DND-41 (cell line): ENCODE measurements around the gene CCL4.

Experiments used
- EZH2 ChIP-seq: IDR thresholded peaks from 3 replicates; pipeline ENCODE4 v1.6.1; 2012; ENCODE audit warnings: borderline replicate concordance, low read depth, mild to moderate bottlenecking, moderate library complexity, low read length, inconsistent platforms; ENCODE audit not compliant: severe bottlenecking
- TF ChIP-seq, protein P1 (sequence below): IDR thresholded peaks from 2 replicates; pipeline ENCODE4 v1.5.1; 2012; ENCODE audit warnings: borderline replicate concordance, low read length, moderate library complexity, mild to moderate bottlenecking; ENCODE audit not compliant: poor library complexity, severe bottlenecking; ENCODE audit errors: extremely low read depth

DNA sequence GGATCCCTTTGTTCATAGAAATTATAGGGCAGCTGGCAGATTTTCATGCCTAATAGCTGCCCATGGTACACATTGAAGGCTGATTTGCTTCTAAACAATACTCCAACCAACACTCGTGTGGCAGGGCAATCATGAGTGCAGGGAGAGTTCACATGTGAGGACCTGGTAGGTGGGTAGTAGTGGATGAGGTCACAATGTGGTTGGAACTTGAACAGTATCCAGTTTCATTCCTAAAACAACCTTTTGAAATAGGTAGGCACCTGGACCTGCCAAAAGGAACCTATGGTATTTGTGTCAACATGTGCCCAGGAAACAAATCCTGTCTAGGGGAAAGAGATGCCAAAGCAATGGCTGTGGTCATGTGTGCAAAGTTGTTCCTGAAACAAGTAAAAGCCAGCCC is 32.8 kb downstream of the CCL4 start:
- TF ChIP-seq, protein P1, sequence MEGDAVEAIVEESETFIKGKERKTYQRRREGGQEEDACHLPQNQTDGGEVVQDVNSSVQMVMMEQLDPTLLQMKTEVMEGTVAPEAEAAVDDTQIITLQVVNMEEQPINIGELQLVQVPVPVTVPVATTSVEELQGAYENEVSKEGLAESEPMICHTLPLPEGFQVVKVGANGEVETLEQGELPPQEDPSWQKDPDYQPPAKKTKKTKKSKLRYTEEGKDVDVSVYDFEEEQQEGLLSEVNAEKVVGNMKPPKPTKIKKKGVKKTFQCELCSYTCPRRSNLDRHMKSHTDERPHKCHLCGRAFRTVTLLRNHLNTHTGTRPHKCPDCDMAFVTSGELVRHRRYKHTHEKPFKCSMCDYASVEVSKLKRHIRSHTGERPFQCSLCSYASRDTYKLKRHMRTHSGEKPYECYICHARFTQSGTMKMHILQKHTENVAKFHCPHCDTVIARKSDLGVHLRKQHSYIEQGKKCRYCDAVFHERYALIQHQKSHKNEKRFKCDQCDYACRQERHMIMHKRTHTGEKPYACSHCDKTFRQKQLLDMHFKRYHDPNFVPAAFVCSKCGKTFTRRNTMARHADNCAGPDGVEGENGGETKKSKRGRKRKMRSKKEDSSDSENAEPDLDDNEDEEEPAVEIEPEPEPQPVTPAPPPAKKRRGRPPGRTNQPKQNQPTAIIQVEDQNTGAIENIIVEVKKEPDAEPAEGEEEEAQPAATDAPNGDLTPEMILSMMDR: no peak
- TF ChIP-seq EZH2: no peak
